Hematopoietic multipotent progenitor cell treated with erythropoietin and hydrocortisone succinate and interleukin-3 and kit ligand, for 4 days (in vitro differentiated cells): ENCODE results near the gene ELOVL2.

Source experiments
- DNase-seq: peaks from one replicate; pipeline ENCODE4 v3.0.0-alpha.2; 2015

The ELOVL2 gene

GRCh38 chr6:11055127-11055627 is 11.1 kb upstream of the ELOVL2 start:
- no peak for DNase-seq

GRCh38 chr6:11054722-11055121 is 10.6 kb upstream of the ELOVL2 start:
- no peak for DNase-seq

GRCh38 chr6:11053307-11053706 is 9.2 kb upstream of the ELOVL2 start:
- DNase-seq = no peak

- DNase-seq = no peak
Observed at GRCh38 chr6:11050731-11051130, 6.6 kb upstream of the ELOVL2 start.

DNA sequence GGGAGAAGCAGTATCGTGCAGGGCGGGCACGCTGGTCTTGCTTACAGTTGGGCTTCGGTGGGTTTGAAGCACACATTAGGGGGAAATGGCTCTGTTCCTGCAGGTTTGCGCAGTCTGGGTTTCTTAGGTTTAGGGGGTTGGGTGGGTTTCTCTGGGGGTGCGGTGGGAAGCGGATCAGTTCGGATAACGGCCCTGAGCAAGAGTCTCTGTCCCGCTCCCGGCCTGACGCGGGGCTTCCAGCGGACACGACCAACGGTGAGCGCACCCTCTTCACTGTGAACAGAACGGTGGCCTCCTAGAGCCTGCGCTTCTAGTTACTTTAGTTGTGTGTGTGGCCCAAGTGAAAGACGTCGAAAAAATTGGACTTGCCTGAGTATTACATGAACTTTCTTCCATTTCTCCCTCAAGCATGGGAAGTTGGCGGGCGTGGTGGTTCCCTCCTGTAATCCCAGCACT is 635 bp upstream of the ELOVL2 start:
- DNase-seq = no peak

DNA sequence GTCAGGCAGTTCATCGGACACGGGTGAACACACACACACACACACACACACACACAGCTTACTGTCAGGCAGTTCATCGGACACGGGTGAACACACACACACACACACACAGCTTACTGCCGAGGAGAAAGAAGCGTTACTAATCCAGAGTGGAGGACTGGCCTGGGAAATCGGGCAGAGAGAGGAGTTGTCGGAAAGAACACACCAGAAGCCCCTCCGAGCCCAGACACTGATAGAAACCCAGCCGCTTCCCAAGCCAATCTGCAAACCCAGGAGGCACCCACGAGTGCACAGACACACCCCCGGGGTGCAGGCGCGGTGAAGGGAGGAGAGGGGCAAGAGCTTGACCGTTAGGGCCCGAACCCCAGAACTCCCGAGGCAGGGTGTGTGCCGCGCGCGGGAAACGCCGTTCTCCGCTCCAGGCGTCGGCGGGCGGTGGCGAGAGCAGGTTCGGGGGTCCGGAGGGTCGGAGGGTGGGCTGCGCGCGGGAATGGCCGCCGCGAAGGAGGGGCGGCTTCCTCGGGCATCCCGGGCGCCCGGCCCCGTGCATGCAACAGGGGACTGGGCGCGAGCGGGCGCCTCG is 636 bp downstream of the ELOVL2 start:
- DNase-seq = no peak

DNA sequence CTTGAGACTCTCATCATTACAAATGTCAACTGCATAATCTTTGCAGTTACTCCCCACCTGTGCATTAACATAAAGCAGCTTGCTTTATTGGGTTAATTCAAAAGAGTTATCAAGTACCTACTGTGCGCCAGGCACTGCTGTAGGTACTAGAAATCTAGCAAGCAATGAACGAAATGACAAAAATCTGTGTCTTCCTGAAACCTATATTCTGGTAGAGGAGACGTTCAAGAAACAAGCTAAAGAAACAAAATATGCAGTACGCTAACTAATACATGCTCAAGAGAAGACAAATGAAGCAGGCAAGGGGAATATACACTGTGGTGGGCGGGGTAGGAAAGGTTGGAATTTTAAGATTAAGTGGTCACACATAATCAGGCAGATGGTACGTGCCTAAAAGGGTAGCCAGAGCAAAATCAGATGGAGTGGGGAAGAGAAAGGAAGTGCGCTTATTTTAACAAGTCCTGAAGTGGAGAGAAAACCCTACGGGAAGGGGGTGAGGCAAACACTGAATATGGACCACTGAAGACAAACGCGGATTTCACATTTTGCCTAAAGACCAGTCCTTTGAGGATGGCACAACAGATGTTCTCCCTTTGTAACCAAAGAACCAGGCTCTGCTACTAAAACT is 1.2 kb downstream of the ELOVL2 start:
- peak; percentile 19 for DNase-seq

GRCh38 chr6:11042025-11042749 is 1.9 kb downstream of the ELOVL2 start:
- DNase-seq = no peak

- DNase-seq = no peak
Observed at GRCh38 chr6:11040134-11040533, 4.0 kb downstream of the ELOVL2 start.

GRCh38 chr6:11039040-11039439 is 5.1 kb downstream of the ELOVL2 start:
- no peak for DNase-seq

- DNase-seq = no peak
Observed at GRCh38 chr6:11036977-11037430, 7.1 kb downstream of the ELOVL2 start.

- no peak for DNase-seq
Observed at GRCh38 chr6:11036351-11036740, 7.8 kb downstream of the ELOVL2 start.

DNA sequence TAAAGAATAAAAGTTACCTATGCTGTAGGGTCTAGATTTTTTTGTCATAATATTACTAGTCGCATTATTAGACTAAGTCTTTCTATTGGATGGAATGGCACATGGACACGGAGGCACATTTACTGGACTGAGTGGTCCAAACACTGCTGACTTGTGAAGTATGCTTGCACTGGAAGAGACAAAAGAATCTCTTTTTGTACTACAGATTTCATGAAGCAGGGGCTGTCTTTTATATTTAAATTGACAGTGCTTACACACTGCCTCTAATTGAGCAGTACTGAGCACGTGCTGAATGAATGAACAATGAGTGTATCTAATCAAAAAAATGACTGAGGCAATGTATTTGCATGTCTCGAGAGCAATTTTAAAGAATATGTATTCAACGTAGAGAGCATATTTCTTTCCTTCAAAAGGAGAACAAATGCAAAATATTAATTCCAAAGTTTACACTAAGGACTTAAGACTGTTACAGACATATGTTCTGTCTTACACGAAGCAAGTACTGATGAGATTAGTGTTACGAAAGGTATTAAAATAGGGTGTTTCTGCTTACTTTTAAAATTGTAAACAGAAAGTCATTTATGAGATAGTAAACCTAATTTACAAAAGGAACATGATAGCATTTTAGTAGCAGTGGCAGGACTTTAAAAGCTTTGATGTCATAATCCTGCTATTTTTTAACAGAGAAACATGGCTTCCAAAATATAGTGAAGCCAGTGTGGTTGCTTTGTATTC is 8.3 kb downstream of the ELOVL2 start:
- no peak for DNase-seq

DNA sequence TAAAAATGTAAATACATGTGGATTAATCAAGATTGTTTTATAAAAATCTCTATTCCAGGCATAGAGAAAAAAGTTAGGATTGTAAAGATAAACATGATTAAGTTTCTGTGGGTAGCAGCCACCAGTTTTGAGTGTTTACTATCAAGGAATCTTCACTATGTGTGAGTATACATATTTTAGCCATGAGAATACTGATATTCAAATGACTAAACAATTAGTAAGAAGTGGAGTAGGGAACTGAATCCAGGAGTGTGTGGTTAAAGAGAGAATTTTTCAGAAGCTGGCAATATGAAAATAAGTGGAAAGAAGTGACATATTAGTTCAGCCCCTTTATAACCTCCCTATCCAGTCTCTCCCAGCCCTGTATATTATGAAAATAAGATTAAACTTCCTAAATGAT is 10.3 kb downstream of the ELOVL2 start:
- DNase-seq = no peak

DNA sequence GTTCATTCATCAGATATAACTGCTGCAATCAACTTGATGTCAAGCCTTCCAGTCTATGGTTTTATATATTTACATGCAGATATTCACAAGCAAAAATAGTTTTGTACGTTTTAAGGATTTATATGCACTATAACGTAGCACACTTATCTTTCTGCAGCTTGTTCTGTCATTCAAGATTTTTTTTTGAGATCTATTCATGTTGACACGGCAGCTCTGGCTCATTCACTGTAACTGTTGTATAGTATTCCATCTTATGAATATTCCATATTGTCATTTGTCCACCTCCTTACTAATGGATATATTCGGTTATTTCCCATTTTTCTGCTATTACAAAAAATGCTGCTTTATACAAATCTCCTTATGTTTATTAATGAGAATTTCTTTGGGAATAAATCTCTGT is 13.2 kb downstream of the ELOVL2 start:
- DNase-seq = no peak

GRCh38 chr6:11028959-11029358 is 15.1 kb downstream of the ELOVL2 start:
- DNase-seq = no peak

DNA sequence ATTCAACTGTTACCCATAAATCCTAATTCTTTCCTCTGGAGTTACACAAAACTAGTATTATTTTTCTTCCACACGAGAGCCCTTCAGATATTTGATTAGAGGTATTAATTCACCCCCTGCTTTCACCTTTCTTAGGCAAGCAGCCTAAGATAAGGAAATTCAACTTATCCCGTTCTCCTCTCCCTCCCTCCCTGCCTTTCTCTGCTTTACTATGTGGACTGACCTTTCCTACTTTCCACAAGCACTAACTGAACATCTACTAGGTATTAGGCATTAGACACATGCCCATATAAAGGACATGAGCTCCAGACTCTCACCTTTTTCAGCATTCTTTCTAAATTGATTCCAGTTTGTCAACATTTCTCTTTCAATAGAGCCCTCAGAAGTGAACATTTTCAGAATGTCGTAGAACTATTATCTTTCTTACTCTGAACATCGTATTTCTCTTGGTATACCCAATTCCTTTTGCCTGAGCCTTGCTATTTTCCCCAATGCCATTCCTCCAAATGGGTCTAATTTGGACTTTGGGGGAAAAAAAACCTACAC is 16.5 kb downstream of the ELOVL2 start:
- no peak for DNase-seq

GRCh38 chr6:11025921-11026635 is 18.0 kb downstream of the ELOVL2 start:
- DNase-seq = no peak

- DNase-seq = no peak
Observed at GRCh38 chr6:11025130-11025529, 19.0 kb downstream of the ELOVL2 start.

DNA sequence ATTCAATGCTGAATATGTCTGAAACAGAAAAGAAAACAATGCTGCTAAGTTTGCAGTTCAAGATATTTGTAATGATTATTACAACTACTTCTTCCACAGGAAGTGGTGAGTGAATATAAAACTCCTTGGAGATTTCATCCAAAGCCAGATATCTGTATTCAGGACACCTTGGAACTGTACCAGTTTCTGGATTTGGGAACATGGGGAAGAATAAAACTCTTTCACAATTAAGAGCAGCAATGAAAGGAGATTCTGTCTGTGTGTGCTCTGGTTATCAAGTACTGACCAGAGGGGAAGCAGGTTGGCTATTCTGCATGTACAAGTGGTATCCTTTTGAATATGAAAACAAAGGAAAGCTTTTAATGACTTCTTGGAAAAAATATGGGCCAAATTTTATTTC is 21.1 kb downstream of the ELOVL2 start:
- DNase-seq = no peak

- DNase-seq = no peak
Observed at GRCh38 chr6:11021714-11022113, 22.4 kb downstream of the ELOVL2 start.

DNA sequence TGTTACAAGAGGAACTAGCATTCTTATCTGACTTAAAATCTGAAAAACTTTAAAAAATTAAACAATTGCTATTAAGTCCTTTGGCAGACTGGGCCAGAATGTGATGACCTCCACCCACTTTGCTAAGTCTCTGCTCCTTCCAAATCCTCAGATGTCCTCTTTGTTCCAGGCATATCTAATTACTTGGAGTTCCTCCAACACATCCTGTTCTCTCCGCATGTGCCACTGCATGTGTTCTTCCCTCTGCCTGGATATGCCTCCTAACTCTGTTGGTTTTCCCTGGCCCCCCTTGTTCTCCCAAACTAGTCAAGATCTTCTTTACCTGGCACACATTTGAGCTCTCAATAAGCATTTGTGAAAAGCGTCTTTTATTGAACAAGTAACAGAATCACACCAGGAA is 23.1 kb downstream of the ELOVL2 start:
- DNase-seq = no peak
